Activated CD4-positive, alpha-beta T cell treated with anti-CD3 and anti-CD28 coated beads, Interleukin-2, amount 10 ng/mL, durations not matched to agents 7 days and 5 days (primary cell): ENCODE results near the gene ANHX. TPM values are rescaled to one million over a fixed set of nuclear protein-coding genes. Genes with fewer than 3 reads are reported as not detected.

Source experiments
- CTCF ChIA-PET: fragments of 350-600 bp; sonication (Branson Sonifier 250); formaldehyde crosslinking; loops from one replicate; lab custom pipeline; 2021; ENCODE audit warnings: antibody characterized with exemption; lab: Charles Lee
- POLR2A ChIA-PET: fragments of 350-600 bp; sonication (Branson Sonifier 250); formaldehyde crosslinking; loops from one replicate; lab custom pipeline; 2021; ENCODE audit warnings: antibody characterized with exemption; lab: Charles Lee
- DNase-seq: peaks from one replicate; pipeline ENCODE4 v3.0.0-alpha.2; 2020
- H3K27ac Mint-ChIP-seq: one replicate; pipeline ENCODE4 v1.8.0; 2021; ENCODE audit warnings: mild to moderate bottlenecking, moderate library complexity, mixed read lengths
- H3K27me3 Mint-ChIP-seq: one replicate; pipeline ENCODE4 v1.8.0; 2021; ENCODE audit warnings: mixed read lengths
- H3K36me3 Mint-ChIP-seq: one replicate; pipeline ENCODE4 v1.8.0; 2021; ENCODE audit warnings: low read depth, mixed read lengths
- H3K4me1 Mint-ChIP-seq: one replicate; pipeline ENCODE4 v1.8.0; 2021; ENCODE audit warnings: mixed read lengths
- H3K4me3 Mint-ChIP-seq: one replicate; pipeline ENCODE4 v1.8.0; 2021; ENCODE audit warnings: mild to moderate bottlenecking, moderate library complexity, mixed read lengths
- H3K9me3 Mint-ChIP-seq: one replicate; pipeline ENCODE4 v1.8.0; 2021; ENCODE audit warnings: mixed read lengths
- total RNA-seq, 2 experiments: library from RNA; stranded (reverse); gene quantifications; one replicate each; pipeline ENCODE4 v1.2.3, GENCODE V29; 2021

The ANHX gene
- total RNA-seq, 2 experiments from 2014 or later = not detected

- no peaks in the 10 kb centered on the region for H3K27me3 Mint-ChIP-seq
- POLR2A ChIA-PET = no interaction called here
- H3K4me1 Mint-ChIP-seq = no peaks in the 10 kb centered on the region
- no peaks in the 10 kb centered on the region for H3K36me3 Mint-ChIP-seq
- CTCF ChIA-PET = no interaction called here
- no peak for DNase-seq
- H3K9me3 Mint-ChIP-seq = peaks cover 34% of the 10 kb centered on the region
- H3K27ac Mint-ChIP-seq = no peak overlapping the region
- no peak overlapping the region for H3K4me3 Mint-ChIP-seq
Measured at GRCh38 chr12:133225527-133225926, 10.2 kb downstream of the ANHX start.

DNA sequence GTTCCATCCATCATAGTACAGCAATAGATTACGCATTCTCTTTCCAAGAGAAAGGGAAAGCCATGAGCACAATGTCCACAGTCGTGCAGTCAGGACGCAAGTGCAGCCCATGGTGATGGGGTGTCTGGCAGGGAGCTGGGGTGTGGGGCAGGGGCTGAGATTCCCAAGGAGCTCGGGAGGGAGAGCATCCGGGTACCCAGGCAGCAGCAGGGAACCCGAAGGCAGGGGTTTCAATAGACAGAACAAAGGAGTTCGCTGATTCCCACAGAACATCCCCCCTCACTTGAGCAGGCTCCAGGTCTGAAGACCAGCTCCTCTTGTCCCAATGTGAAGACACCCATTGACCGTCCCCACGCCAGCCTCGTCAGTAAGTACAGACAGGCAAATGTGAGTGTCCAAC is 13.5 kb downstream of the ANHX start:
- Mint-ChIP-seq H3K36me3 (no peaks in the 10 kb centered on the region), H3K27ac (no peak overlapping the region), H3K27me3 (no peaks in the 10 kb centered on the region), H3K4me3 (no peak overlapping the region), H3K4me1 (no peaks in the 10 kb centered on the region), H3K9me3 (peaks cover 38% of the 10 kb centered on the region)
- ChIA-PET CTCF (no interaction called here), POLR2A (no interaction called here)
- no peak for DNase-seq

DNA sequence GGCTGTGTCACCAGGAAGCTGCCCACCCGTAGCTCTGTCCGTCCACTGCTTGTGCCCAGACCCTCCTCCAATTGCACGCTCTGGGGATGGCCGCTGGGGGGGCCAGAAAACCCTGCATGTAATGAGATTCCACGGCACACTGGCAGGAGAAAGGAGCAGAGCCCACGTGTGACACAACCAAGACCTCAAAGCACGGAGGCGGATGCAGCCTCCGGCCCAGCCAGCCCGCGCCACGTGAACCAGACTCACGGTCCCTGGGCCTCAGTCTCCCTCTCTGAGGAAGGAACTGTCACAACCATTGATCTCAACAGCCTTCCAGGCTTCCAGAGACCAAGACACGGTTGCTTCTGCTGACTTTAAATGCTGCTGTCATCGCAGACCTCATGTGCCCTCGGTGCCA is 14.4 kb downstream of the ANHX start:
- ChIA-PET CTCF (no interaction called here), POLR2A (no interaction called here)
- H3K9me3 Mint-ChIP-seq = peaks cover 38% of the 10 kb centered on the region
- no peak overlapping the region for H3K4me3 Mint-ChIP-seq
- no peaks in the 10 kb centered on the region for H3K27me3 Mint-ChIP-seq
- DNase-seq = no peak
- H3K4me1 Mint-ChIP-seq = no peaks in the 10 kb centered on the region
- H3K27ac Mint-ChIP-seq = no peak overlapping the region
- H3K36me3 Mint-ChIP-seq = no peaks in the 10 kb centered on the region

DNA sequence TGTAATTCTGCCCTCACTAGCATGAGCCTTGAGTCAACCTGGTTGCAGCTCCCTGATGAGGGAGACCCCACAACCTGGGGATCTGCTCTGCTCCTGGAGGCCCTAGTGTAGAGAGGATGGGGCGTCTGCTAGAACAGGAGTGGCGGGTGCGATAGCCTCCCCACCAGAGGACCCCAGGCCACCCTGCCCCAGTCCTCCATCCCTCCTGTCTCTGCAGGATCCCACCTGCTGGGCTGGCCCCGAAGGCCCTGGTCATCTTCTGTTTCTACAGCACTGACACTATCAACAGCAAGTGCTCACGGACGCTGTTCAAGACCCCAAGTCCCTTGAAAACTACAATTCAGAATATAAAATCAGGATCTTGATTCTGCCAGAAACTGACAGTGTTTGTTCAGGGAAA is 15.2 kb downstream of the ANHX start:
- POLR2A ChIA-PET = no interaction called here

GRCh38 chr12:133217219-133217618 is 18.5 kb downstream of the ANHX start:
- CTCF ChIA-PET = interaction anchor here (1.6 kb wide), 1 partner anchor 12 kb away, joined by 4 read pairs; no protein-coding TSS in a partner anchor
- H3K9me3 Mint-ChIP-seq = peaks cover 51% of the 10 kb centered on the region

More for the DNA sequence above, 15.2 kb downstream of the ANHX start:
- DNase-seq = no peak
- Mint-ChIP-seq H3K27ac (no peak overlapping the region), H3K36me3 (no peaks in the 10 kb centered on the region), H3K27me3 (no peaks in the 10 kb centered on the region), H3K4me1 (no peaks in the 10 kb centered on the region), H3K4me3 (no peak overlapping the region), H3K9me3 (peaks cover 39% of the 10 kb centered on the region)
- CTCF ChIA-PET = no interaction called here

GRCh38 chr12:133215724-133216123 is 20.0 kb downstream of the ANHX start:
- peaks cover 3% of the 10 kb centered on the region for H3K36me3 Mint-ChIP-seq
- H3K4me1 Mint-ChIP-seq = no peaks in the 10 kb centered on the region
- no peak for DNase-seq
- POLR2A ChIA-PET = no interaction called here
- H3K27me3 Mint-ChIP-seq = no peaks in the 10 kb centered on the region
- CTCF ChIA-PET = no interaction called here
- H3K27ac Mint-ChIP-seq = no peak overlapping the region
- H3K9me3 Mint-ChIP-seq = peaks cover 55% of the 10 kb centered on the region
- no peak overlapping the region for H3K4me3 Mint-ChIP-seq

More at GRCh38 chr12:133217219-133217618, 18.5 kb downstream of the ANHX start:
- Mint-ChIP-seq H3K27me3 (no peaks in the 10 kb centered on the region), H3K36me3 (peaks cover 3% of the 10 kb centered on the region), H3K4me1 (no peaks in the 10 kb centered on the region), H3K4me3 (no peak overlapping the region), H3K27ac (no peak overlapping the region)
- POLR2A ChIA-PET = no interaction called here
- no peak for DNase-seq

GRCh38 chr12:133206390-133206789 is 29.3 kb downstream of the ANHX start:
- no peak overlapping the region for H3K4me3 Mint-ChIP-seq
- H3K36me3 Mint-ChIP-seq = peaks cover 47% of the 10 kb centered on the region
- H3K4me1 Mint-ChIP-seq = no peaks in the 10 kb centered on the region
- H3K27ac Mint-ChIP-seq = no peak overlapping the region
- H3K27me3 Mint-ChIP-seq = no peaks in the 10 kb centered on the region
- ChIA-PET POLR2A (no interaction called here), CTCF (interaction anchor here (0.7 kb wide), 1 partner anchor 250 kb away, joined by 3 read pairs; the partner anchor contains the start of gene ZNF605)
- peaks cover 62% of the 10 kb centered on the region for H3K9me3 Mint-ChIP-seq
- DNase-seq = no peak

GRCh38 chr12:133204264-133204603 is 31.4 kb downstream of the ANHX start:
- Mint-ChIP-seq H3K9me3 (peaks cover 67% of the 10 kb centered on the region), H3K4me3 (no peak overlapping the region), H3K27me3 (no peaks in the 10 kb centered on the region), H3K36me3 (peaks cover 67% of the 10 kb centered on the region), H3K27ac (no peak overlapping the region), H3K4me1 (no peaks in the 10 kb centered on the region)
- no peak for DNase-seq
- ChIA-PET CTCF (no interaction called here), POLR2A (no interaction called here)

DNA sequence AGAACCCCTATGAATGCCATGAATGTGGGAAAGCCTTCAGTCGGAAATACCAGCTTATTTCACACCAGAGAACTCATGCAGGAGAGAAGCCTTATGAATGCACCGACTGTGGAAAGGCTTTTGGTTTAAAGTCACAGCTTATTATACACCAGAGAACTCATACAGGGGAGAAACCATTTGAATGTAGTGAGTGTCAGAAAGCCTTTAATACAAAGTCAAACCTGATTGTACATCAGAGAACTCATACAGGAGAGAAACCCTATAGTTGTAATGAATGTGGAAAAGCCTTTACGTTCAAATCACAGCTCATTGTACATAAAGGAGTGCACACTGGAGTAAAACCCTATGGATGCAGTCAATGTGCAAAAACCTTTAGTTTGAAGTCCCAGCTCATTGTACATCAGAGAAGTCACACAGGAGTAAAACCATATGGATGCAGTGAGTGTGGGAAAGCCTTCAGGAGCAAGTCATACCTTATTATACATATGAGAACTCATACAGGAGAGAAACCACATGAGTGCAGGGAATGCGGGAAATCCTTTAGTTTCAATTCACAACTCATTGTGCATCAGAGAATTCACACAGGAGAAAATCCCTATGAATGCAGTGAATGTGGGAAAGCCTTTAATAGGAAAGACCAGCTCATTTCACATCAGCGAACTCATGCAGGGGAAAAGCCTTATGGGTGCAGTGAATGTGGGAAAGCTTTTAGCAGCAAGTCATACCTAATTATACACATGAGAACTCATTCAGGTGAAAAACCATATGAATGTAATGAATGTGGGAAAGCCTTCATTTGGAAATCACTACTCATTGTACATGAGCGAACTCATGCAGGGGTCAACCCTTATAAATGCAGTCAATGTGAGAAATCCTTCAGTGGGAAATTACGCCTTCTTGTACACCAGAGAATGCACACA is 32.1 kb downstream of the ANHX start:
- ChIA-PET CTCF (interaction anchor here (1.0 to 2.8 kb wide), 5 partner anchors 22 to 245 kb away, joined by 3 to 8 read pairs (median 3); partner anchors contain the start of genes ZNF10, ZNF268 and ZNF891), POLR2A (no interaction called here)
- Mint-ChIP-seq H3K27me3 (no peaks in the 10 kb centered on the region), H3K36me3 (peaks cover 70% of the 10 kb centered on the region), H3K27ac (peak overlapping the region; percentile 36), H3K4me3 (no peak overlapping the region), H3K4me1 (no peaks in the 10 kb centered on the region), H3K9me3 (peaks cover 66% of the 10 kb centered on the region)
- DNase-seq = no peak

- no peak for DNase-seq
- POLR2A ChIA-PET = no interaction called here
- CTCF ChIA-PET = interaction anchor here (1.0 to 2.8 kb wide), 5 partner anchors 21 to 244 kb away, joined by 3 to 8 read pairs (median 3); partner anchors contain the start of genes ZNF10, ZNF268 and ZNF891
- Mint-ChIP-seq H3K4me1 (no peaks in the 10 kb centered on the region), H3K4me3 (no peak overlapping the region), H3K36me3 (peaks cover 70% of the 10 kb centered on the region), H3K9me3 (peaks cover 62% of the 10 kb centered on the region), H3K27ac (peak overlapping the region; percentile 36), H3K27me3 (no peaks in the 10 kb centered on the region)
Measured at GRCh38 chr12:133202493-133203343, 33.0 kb downstream of the ANHX start.

- Mint-ChIP-seq H3K4me3 (no peak overlapping the region), H3K4me1 (no peaks in the 10 kb centered on the region), H3K36me3 (peaks cover 69% of the 10 kb centered on the region), H3K27me3 (no peaks in the 10 kb centered on the region), H3K9me3 (peaks cover 59% of the 10 kb centered on the region), H3K27ac (no peak overlapping the region)
- ChIA-PET POLR2A (no interaction called here), CTCF (interaction anchor here (1.4 to 2.8 kb wide), 2 partner anchors 21 to 244 kb away, joined by 3 to 8 read pairs; partner anchors contain the start of gene ZNF268)
- DNase-seq = no peak
Measured at GRCh38 chr12:133201888-133202287, 33.8 kb downstream of the ANHX start.

DNA sequence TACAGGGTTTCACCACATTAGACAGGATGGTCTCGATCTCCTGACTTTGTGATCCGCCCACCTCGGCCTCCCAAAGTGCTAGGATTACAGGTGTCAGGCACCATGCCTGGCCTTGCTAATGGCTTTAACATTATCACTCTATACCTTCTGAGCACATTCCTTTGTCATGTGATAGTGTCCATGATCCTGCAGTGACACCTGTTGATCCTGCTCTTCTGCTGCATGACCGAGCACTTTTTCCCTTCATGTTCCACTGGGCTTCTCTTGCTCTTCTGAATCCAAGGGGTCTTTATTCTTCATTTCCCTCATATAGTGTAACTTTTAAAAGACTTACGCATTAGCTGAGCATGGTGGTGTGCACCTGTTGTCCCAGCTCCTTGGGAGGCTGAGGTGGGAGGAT is 42.8 kb downstream of the ANHX start:
- peaks cover 86% of the 10 kb centered on the region for H3K36me3 Mint-ChIP-seq
- peaks cover 56% of the 10 kb centered on the region for H3K9me3 Mint-ChIP-seq
- DNase-seq = no peak
- no peak overlapping the region for H3K4me3 Mint-ChIP-seq
- ChIA-PET POLR2A (no interaction called here), CTCF (no interaction called here)
- no peak overlapping the region for H3K27ac Mint-ChIP-seq
- no peaks in the 10 kb centered on the region for H3K4me1 Mint-ChIP-seq
- H3K27me3 Mint-ChIP-seq = no peaks in the 10 kb centered on the region

DNA sequence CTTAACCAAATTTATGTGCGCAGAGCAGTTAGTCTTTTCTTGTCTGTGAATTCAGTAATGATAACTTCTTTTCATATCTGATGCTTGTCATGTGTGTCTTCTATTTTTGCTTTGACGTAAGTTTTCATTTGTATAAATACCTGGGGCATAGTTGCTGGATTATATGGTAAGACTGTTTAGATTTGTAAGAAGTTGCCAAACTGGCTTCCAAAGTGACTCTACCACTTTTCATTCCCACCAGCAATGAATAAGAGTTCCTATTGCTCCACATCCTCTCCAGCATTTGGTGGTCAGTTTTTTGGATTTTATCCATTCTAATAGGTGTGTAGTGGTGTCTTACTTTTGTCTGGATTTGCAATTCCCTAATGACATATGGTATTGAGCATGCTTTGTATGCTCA is 45.5 kb downstream of the ANHX start:
- POLR2A ChIA-PET = no interaction called here
- Mint-ChIP-seq H3K9me3 (peaks cover 68% of the 10 kb centered on the region), H3K27me3 (no peaks in the 10 kb centered on the region), H3K27ac (no peak overlapping the region), H3K4me3 (no peak overlapping the region), H3K4me1 (peaks cover 1% of the 10 kb centered on the region), H3K36me3 (peaks cover 99% of the 10 kb centered on the region)
- DNase-seq = no peak
- CTCF ChIA-PET = no interaction called here
